ENCODE data around the gene ZC3H7A. TPM values are rescaled to one million over a fixed set of nuclear protein-coding genes. Genes with fewer than 3 reads are reported as not detected.

Gene ZC3H7A
- total and polyA plus RNA-seq, 2 of the 13 experiments (the other 11 are each of a cell fraction or from before 2014, with no cell fraction given), result 29.2 to 36.8 TPM

GRCh38 chr16:11801481-11802021, 4.5 kb upstream of the ZC3H7A start (continued):
- TF ChIP-seq ZNF609 (CRISPR knock-in tag; IDR thresholded peaks at IDR 0.05; ENCODE audit: borderline replicate concordance), result no peak
- TF ChIP-seq FOXM1 (CRISPR knock-in tag; IDR thresholded peaks at IDR 0.05), result no peak
- no peak for TF ChIP-seq MZF1 (CRISPR knock-in tag; IDR thresholded peaks at IDR 0.05; ENCODE audit: borderline replicate concordance)
- TF ChIP-seq TP53 (CRISPR knock-in tag; conservative IDR thresholded peaks at IDR 0.05), result no peak
- TF ChIP-seq ZNF580 (CRISPR knock-in tag; IDR thresholded peaks at IDR 0.05; ENCODE audit: borderline replicate concordance, low read depth), result no peak
- no peak for TF ChIP-seq KDM1A (CRISPR knock-in tag; IDR thresholded peaks at IDR 0.05)
- peak; percentile 24; the same call in 1 of the 2 replicates for TF ChIP-seq HNF1B (CRISPR knock-in tag; IDR thresholded peaks at IDR 0.05)
- no peak for TF ChIP-seq NCOA1 (CRISPR knock-in tag; IDR thresholded peaks at IDR 0.05)
- TF ChIP-seq SRSF4 (IDR thresholded peaks at IDR 0.05; ENCODE audit: low read depth, low read length, poor library complexity, severe bottlenecking), result no peak
- TF ChIP-seq SIX1 (CRISPR knock-in tag; IDR thresholded peaks at IDR 0.05; ENCODE audit: borderline replicate concordance), result no peak
- TF ChIP-seq SAP130 (CRISPR knock-in tag; IDR thresholded peaks at IDR 0.05; ENCODE audit: low read depth), result 0 out of 2 replicates have a peak, but pooled peaks have one; percentile 24

Measured in HepG2 (cell line).